OCI-LY3 (cell line): ENCODE measurements around the gene GJC2.

Experiments
- EZH2phosphoT487 ChIP-seq: fragments of 200-600 bp; shearing (Covaris generic); IDR thresholded peaks from 2 replicates; pipeline ENCODE4 v1.6.1; 2018; ENCODE audit warnings: antibody characterized with exemption, mixed run types, low read depth
- TF ChIP-seq, protein P1 (sequence below): fragments of 200-600, 300-600 bp; sonication (generic); IDR thresholded peaks from 2 replicates; pipeline ENCODE4 v1.5.1; 2014; ENCODE audit warnings: antibody characterized with exemption, low read length, low read depth

DNA sequence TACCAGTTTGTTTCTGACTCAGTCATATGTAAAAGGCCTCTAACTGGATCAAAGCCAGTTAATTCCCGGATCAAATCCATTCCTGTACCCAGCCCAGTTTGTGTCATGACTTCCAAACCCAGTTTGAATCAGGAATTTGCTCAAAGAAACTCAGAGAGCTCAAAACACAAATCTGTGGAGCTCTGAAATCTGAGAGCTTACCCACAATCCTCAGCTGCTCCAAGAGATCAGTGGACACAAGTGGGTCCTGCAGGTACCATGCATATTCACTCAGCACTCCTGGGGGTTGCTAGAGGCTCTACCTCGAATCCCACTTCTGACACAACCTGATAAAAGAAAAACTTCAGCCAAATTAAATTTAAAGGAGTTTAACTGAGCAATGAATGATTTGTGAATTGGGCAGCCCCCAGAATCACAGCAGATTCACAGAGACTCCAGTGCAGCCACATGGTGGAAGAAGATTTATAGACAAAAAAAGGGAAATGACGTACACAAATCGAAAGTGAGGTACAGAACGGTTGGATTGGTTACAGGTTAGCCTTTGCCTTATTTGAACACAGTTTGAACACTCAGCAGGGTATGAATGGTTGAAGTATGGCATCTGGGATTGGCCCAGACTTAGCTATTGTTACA, 28.8 kb upstream of the GJC2 start:
- TF ChIP-seq, protein P1, sequence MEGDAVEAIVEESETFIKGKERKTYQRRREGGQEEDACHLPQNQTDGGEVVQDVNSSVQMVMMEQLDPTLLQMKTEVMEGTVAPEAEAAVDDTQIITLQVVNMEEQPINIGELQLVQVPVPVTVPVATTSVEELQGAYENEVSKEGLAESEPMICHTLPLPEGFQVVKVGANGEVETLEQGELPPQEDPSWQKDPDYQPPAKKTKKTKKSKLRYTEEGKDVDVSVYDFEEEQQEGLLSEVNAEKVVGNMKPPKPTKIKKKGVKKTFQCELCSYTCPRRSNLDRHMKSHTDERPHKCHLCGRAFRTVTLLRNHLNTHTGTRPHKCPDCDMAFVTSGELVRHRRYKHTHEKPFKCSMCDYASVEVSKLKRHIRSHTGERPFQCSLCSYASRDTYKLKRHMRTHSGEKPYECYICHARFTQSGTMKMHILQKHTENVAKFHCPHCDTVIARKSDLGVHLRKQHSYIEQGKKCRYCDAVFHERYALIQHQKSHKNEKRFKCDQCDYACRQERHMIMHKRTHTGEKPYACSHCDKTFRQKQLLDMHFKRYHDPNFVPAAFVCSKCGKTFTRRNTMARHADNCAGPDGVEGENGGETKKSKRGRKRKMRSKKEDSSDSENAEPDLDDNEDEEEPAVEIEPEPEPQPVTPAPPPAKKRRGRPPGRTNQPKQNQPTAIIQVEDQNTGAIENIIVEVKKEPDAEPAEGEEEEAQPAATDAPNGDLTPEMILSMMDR = no peak
- TF ChIP-seq EZH2phosphoT487 = no peak
